Lower leg skin (tissue), 4 donors: ENCODE data around the gene MED27. TPM values are rescaled to one million over a fixed set of nuclear protein-coding genes. Genes with fewer than 3 reads are reported as not detected.

Source experiments
- DNase-seq, 2 donors: peaks; one replicate each; pipeline ENCODE4 v3.0.0-alpha.2; 2019; ENCODE audit warnings: low spot score in 2 of 2
- H3K4me3 ChIP-seq: fragments of 200-600 bp; sonication (generic); 2 replicates; pipeline ENCODE4 v1.5.1; 2017; ENCODE audit warnings: mild to moderate bottlenecking, low read depth; ENCODE audit not compliant: poor library complexity, severe bottlenecking
- POLR2A ChIP-seq, 2 donors: fragments of 450-650 bp; IDR thresholded peaks; one replicate each; pipeline ENCODE4 v1.6.1; 2016 to 2017; ENCODE audit warnings: antibody characterized with exemption in 2 of 2, mild to moderate bottlenecking in 1 of 2, moderate library complexity in 1 of 2
- WGBS, 2 donors: methylation state at CpG; one replicate each; pipeline ENCODE4 v1.1.5; 2018; 5-methylcytosine and 5-hydroxymethylcytosine counted together
- intact Hi-C: fragments of 100-400 bp; cut with DNase I; formaldehyde crosslinking; loops from one replicate; pipeline ENCODE4 v1.15.0; 2023; ENCODE audit warnings: low total_unique reads
- total RNA-seq, 4 donors: library from RNA; depleted of rRNA; stranded (reverse); fragments of >200 nt; gene quantifications; one replicate each; pipeline ENCODE4 v1.1.0, GENCODE V29; 2016
- TF ChIP-seq, protein P1 (sequence below), 3 donors: fragments of 450-650 bp; IDR thresholded peaks; one replicate each; pipeline ENCODE4 v1.5.1; 2016; ENCODE audit warnings: antibody characterized with exemption in 3 of 3, mild to moderate bottlenecking in 3 of 3, moderate library complexity in 2 of 3

The MED27 gene
- total RNA-seq, 4 donors from 2014 or later: 15.4 to 20.3 (median 16.5) TPM

DNA sequence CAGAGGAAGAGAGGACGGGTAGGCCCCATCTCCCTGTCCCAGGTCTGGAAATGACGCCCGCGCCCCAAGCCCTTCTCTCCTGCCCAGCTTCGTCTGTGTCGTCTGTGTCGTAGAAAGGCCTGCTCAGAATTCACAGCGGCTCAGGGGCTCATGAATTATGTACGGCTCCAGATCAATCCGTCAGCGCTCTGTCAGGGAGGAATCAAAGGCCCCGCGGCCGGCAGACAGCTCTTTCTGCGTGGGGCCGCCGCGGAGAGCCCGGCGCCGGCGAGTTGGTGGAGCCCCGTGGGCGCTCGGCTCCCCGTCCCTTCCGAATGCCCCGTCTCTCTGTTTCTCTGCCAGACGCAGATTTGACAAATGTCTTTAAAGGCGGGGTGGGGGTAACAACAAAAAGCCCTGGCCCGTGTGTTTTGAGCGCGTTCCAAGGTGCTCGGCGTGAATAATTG lies 255.9 kb downstream of the MED27 start:
- intact Hi-C loops: no loop called here
- DNase-seq: no peak
- TF ChIP-seq, protein P1, sequence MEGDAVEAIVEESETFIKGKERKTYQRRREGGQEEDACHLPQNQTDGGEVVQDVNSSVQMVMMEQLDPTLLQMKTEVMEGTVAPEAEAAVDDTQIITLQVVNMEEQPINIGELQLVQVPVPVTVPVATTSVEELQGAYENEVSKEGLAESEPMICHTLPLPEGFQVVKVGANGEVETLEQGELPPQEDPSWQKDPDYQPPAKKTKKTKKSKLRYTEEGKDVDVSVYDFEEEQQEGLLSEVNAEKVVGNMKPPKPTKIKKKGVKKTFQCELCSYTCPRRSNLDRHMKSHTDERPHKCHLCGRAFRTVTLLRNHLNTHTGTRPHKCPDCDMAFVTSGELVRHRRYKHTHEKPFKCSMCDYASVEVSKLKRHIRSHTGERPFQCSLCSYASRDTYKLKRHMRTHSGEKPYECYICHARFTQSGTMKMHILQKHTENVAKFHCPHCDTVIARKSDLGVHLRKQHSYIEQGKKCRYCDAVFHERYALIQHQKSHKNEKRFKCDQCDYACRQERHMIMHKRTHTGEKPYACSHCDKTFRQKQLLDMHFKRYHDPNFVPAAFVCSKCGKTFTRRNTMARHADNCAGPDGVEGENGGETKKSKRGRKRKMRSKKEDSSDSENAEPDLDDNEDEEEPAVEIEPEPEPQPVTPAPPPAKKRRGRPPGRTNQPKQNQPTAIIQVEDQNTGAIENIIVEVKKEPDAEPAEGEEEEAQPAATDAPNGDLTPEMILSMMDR (IDR thresholded peaks at IDR 0.05): no peak
- TF ChIP-seq POLR2A (IDR thresholded peaks at IDR 0.05): no peak
- 32 to 52% methylated on average over 15 to 34 of the region's 35 CpGs for WGBS, 2 donors
- no peak overlapping the region for H3K4me3 ChIP-seq

DNA sequence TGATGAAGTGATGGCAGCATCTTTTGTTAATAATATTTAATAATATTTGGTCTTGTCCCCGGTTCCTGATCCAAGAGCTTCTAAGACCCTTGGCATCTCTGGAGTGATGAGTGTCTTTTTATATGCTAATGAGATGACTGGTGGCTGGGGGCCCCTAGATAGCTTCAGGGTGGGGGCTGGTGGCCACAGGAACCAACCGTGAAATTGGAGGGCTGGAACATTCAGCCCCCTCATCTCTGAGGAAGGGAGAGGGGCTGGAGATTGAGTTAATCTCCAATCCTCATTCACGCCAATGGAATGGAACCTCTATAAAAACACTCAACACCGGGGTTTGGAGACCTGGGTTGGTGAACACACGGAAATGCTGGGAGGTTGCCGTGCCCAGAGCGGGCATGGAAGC lies 261.6 kb downstream of the MED27 start:
- intact Hi-C loops: no loop called here
- H3K4me3 ChIP-seq: no peak overlapping the region
- no peak for DNase-seq
- 72 to 87% methylated on average over 7 of the region's 7 CpGs for WGBS, 2 donors
- no peak for TF ChIP-seq POLR2A (IDR thresholded peaks at IDR 0.05)
- TF ChIP-seq, protein P1 (IDR thresholded peaks at IDR 0.05): no peak

DNA sequence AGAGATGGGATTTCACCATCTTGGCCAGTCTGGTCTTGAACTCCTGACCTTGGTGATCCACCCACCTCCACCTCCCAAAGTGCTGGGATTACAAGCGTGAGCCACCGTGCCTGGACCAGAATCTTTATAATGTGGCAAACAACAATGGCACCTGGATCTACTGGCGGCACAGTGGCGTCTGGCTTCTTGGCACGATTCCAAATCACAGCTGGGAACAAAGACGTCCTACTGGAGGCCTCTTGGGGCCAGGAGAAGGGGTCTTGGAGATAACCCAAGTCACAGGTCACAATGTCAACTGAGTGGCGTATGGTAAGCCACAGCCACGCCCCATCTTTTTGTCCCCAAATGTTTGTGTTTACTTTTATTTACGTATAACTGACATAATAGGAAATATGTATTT lies 262.0 kb downstream of the MED27 start:
- intact Hi-C loops: no loop called here
- no peak overlapping the region for H3K4me3 ChIP-seq
- TF ChIP-seq, protein P1 (IDR thresholded peaks at IDR 0.05): no peak
- no peak for TF ChIP-seq POLR2A (IDR thresholded peaks at IDR 0.05)
- no peak for DNase-seq
- WGBS, 2 donors: 30 to 39% methylated on average over 9 of the region's 9 CpGs

DNA sequence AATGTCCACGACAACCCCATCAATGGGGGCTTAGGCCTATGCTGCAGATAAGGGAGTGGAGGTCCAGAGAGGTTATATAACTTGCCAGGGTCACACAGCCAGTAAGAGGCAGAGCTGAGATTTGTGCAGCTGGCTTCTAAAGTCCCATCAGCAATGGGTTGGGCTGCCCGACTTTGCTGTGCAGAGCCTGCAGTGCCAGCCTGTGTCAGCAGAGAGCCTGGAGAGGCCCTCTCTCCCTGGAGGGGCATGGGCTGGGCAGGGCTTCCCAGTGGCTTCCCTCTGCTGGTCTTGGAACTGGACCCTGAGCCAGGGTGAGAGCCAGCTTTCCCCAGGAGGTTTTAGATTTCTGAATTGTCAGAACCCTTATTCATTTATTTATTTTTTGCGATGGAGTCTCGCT lies 262.6 kb downstream of the MED27 start:
- WGBS, 2 donors: 70 to 89% methylated on average over 4 of the region's 4 CpGs
- no peak for TF ChIP-seq POLR2A (IDR thresholded peaks at IDR 0.05)
- TF ChIP-seq, protein P1 (IDR thresholded peaks at IDR 0.05): no peak
- H3K4me3 ChIP-seq: no peak overlapping the region
- no peak for DNase-seq
- intact Hi-C loops: no loop called here

DNA sequence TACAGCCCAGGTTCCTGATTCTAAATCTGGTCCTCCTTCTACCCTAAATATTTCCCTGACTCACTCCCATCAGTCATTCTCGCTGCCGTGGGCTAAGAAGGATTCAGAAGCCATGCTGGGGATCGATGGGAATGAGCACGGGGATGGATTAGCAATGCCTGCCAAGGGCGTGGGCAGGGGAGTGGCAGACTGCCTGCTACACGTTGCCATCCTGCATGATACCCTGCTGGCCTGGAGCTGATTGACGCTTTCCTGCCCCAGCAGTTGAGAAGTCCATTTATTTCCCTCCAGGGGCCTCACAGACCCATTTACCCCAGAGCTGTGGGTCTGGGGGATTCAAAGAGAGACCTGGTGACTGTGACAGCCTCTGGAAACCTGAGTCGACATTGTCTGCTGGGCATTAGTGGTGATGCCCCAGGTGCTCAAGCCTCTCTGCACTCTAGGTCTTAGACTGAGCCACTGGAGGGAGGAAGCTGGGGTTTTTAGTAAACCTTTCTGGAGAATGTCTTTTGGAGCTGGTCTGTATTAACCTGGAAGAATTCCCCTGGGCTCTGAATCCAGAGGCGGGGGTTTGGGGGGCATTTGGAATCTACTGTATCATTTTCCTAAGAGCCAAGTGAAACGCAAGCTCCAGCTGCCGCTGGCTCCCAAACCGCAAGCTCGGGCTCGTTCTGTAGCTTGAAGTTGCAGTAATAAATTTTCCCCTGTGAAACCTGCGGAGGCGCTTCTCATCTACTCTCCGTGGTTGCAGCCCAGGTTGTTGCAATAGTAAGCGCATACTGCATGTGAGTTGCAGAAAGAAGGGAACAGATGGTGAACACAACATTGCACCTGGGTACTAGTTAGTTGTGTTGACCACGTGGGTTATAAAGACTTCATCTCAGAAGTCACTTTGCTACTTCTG lies 263.4 kb downstream of the MED27 start:
- 23 to 26% methylated on average over 19 of the region's 19 CpGs for WGBS, 2 donors
- TF ChIP-seq, protein P1 (IDR thresholded peaks at IDR 0.05): no peak
- TF ChIP-seq POLR2A (IDR thresholded peaks at IDR 0.05): no peak
- no peak for DNase-seq
- intact Hi-C loops: no loop called here
- no peak overlapping the region for H3K4me3 ChIP-seq
